Subcutaneous adipose tissue (tissue), 4 donors: ENCODE measurements around the gene MARCHF2. TPM values are rescaled to one million over a fixed set of nuclear protein-coding genes. Genes with fewer than 3 reads are reported as not detected.

Source experiments
- total RNA-seq, 4 donors: library from RNA; depleted of rRNA; stranded (reverse); fragments of >200 nt; gene quantifications; one replicate each; pipeline ENCODE4 v1.1.0, GENCODE V29; 2016
- TF ChIP-seq, protein P1 (sequence below): fragments of 450-650 bp; IDR thresholded peaks from one replicate; pipeline ENCODE4 v1.5.1; 2016; ENCODE audit warnings: low read depth, mild to moderate bottlenecking, control low read depth, antibody characterized with exemption, moderate library complexity

Gene MARCHF2
- total RNA-seq, 4 donors from 2014 or later: 107 to 314 (median 189) TPM

DNA sequence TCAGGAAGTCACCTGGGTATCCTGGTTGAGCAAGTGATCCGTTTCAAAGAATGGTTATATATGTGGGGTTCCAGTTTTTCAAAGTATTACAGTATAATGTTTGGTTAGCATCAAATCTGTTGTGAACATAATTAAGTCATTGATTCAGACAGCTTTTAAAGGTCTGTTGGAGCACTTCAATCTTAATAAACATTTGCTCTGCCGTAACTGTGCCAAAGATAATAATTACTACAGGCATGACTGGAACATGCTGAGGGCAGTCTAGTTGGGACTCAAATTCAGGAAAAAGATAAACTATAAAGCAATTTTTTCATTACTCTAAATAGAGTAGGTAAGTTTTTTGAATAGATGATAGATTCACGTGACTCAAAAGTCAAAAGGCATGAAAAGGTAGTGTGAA lies 55.0 kb downstream of the MARCHF2 start:
- TF ChIP-seq, protein P1, sequence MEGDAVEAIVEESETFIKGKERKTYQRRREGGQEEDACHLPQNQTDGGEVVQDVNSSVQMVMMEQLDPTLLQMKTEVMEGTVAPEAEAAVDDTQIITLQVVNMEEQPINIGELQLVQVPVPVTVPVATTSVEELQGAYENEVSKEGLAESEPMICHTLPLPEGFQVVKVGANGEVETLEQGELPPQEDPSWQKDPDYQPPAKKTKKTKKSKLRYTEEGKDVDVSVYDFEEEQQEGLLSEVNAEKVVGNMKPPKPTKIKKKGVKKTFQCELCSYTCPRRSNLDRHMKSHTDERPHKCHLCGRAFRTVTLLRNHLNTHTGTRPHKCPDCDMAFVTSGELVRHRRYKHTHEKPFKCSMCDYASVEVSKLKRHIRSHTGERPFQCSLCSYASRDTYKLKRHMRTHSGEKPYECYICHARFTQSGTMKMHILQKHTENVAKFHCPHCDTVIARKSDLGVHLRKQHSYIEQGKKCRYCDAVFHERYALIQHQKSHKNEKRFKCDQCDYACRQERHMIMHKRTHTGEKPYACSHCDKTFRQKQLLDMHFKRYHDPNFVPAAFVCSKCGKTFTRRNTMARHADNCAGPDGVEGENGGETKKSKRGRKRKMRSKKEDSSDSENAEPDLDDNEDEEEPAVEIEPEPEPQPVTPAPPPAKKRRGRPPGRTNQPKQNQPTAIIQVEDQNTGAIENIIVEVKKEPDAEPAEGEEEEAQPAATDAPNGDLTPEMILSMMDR: no peak

DNA sequence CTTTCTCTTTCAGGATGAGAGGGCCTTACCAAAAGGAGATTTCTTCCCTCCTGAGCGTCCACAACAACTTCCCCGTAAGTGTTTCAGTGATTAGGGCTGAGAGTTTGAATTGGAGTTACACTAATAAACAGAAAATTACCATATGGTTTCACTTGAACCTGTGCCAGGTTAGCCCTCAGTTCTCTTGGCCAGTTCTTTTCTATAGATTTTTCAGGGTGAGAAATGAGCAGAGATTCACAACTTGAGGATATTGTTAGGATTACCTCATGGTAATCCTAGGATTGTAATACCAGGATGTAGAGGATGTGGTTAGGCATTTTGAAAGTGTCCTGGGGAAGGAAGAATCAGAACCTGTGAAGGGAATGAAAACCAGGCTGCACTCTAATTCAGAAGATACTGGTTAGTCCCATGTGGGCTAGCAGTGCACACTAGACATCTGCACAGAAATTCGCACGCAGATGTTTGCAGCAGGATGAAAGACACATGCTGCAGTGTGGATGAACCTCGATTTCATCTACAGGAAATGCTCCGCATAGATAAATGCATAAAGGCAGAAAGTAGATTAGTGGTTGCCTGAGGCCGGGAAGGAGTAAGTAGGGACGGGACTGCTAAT lies 55.8 kb downstream of the MARCHF2 start:
- TF ChIP-seq, protein P1: no peak

DNA sequence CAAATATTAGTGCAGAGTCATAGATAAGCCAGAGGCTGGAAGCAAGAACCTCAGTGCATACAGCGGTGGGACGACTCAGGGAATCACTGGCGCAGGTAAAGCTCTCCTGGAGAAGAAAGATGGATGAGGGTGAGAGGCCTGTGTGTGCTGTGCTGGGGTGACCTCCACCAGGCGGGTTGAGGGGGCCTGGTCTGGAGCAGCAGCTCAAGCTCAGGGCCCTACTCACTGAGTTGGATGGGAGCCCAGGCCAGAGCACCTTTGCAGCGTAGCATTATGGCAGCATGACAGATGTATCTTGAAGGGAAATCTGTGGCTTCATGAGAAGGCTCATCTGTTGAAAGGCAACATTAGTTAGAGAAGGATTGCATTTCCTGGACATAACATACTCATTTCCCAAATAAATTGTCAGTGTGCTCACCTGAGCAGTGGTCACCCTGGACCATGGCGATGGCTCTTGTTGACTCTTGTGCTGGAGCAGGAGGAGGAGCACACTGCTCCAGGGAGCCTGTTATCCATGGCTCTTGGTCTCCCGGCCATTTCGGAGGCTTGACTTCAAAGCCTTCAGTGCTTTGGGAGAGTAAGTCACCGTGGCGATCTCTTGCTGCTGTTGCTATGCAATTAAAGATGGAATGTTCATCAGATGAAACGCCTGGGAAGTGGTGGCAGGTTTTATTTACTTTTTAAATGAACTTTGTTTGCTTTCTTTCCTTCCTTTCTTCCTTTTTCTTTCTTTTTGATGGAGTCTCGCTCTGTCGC lies 56.7 kb downstream of the MARCHF2 start:
- TF ChIP-seq, protein P1: no peak

DNA sequence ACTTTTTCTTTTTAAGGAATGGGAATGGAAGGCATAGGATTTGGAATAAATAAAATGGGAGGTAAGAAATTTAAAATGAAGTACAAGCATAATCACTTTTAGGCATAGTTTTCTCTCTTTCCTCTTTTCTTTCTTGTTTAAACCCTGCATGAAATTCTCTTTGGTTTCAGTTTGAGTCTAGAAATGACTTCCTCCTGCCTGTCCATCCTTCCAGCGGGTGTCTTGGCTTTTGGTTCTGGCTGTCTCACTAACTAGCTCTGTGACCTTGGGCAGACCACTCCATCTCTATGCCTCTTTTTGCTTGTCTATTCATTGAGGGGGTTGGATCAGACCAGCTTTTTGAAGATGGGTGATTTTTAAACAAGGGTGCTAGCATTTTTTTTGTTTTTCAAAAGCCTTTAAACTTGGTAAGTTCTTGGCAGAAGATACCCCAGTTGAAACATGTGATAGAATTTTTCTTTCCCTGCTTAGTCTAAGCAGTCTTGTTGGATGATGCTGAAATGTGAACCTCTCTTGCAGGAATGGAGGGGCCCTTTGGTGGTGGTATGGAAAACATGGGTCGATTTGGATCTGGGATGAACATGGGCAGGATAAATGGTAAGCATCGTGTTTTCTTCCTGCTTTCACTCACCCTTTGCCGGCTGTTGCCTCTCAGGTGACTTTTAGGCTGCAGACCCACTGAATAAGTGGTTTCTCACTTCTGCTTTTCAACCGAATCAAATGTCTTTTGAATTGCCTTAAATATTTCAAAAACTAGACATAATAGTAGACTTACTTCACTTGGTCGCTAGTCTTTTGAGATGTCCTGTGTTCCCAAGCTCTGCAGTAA lies 60.8 kb downstream of the MARCHF2 start:
- TF ChIP-seq, protein P1: no peak

DNA sequence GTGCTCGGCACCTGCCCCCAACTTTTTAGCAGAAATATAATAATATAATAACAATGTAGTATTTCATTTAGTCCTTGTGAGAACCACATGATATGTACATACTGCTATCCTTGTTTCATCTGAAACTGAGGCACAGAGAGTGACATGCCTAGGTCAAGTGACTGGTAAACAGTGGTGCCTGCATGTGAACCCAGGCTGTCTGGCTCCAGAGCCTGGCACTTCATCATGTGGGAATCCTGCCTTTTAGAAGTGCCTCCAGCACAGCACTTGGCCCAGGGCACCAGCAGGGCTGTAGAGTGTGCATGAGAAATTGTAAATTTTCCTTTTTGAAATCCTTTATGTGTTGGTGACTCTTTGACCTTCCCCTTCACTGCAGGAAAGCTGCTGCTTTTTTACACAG lies 61.9 kb downstream of the MARCHF2 start:
- TF ChIP-seq, protein P1: no peak

DNA sequence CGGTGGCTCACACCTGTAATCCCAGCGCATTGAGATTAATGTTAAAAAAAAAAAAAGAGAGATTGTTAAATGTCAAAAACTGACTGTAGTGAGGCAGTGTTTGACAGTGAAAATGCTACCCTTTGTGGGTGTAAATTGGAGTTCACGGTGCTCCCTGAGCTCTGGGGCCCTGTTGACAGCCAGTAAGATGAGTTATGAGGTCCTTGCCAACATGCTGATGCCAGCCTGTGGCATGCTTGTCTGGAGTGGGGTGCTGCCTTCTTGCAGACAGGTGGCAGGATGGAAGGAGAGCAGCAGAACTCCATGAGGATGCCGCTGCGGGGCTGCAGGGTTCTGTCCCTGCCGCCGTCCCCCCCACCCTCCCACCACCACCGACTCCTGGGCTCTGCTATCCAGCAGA lies 63.4 kb downstream of the MARCHF2 start:
- TF ChIP-seq, protein P1: no peak

DNA sequence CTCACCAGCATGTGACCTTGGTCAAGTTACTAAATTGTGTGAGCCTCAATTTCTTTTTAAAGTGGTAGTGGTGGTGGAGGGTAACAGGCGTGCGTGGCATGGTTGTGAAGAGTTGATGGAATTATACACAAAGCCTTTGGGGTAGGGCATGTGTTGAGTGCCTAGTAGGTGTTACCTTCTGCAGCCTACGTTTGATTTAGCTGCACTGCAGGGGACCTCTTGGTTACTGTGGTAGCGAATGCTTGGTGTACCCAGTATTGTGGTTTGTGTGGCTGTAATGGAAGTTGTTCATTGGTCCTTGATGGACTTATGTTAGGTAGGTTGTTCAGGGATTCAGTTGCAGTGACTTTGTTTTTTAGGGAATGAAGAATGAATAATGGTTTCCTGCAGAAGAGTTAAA lies 64.8 kb downstream of the MARCHF2 start:
- TF ChIP-seq, protein P1: no peak
